BLaER1 treated with 17β-estradiol and CSF1 and Interleukin-3, amounts not matched to agents 10 nM and 100 nM (cell line): ENCODE measurements around the gene PCAT7.
"Not testable (repeated sequence)": the region's sequence is repeated elsewhere in the genome, so short reads cannot be mapped to it uniquely, and the experiment has no call there.

Source experiments
- H3K27ac ChIP-seq, 11 experiments: shearing (Covaris generic); formaldehyde crosslinking; 2 replicates each; pipeline ENCODE4 v1.8.1; 2022
- H3K27me3 ChIP-seq, 11 experiments: shearing (Covaris generic); formaldehyde crosslinking; 2 replicates each; pipeline ENCODE4 v1.8.1; 2022
- H3K36me3 ChIP-seq, 11 experiments: shearing (Covaris generic); formaldehyde crosslinking; 2 replicates each; pipeline ENCODE4 v1.8.1; 2022
- H3K4me1 ChIP-seq, 10 experiments: shearing (Covaris generic); formaldehyde crosslinking; 2 replicates each; pipeline ENCODE4 v1.8.1; 2022
- H3K4me2 ChIP-seq, 11 experiments: shearing (Covaris generic); formaldehyde crosslinking; 2 replicates each; pipeline ENCODE4 v1.8.1; 2022
- H3K4me3 ChIP-seq, 10 experiments: shearing (Covaris generic); formaldehyde crosslinking; 2 replicates each; pipeline ENCODE4 v1.8.1; 2022
- H3K9ac ChIP-seq, 11 experiments: shearing (Covaris generic); formaldehyde crosslinking; 2 replicates each; pipeline ENCODE4 v1.8.1; 2022
- H3K9me3 ChIP-seq, 11 experiments: shearing (Covaris generic); formaldehyde crosslinking; replicated peaks in 1 of 11; 2 replicates each; pipeline ENCODE4 v1.8.1; 2022
- H4K20me1 ChIP-seq, 11 experiments: shearing (Covaris generic); formaldehyde crosslinking; 2 replicates each; pipeline ENCODE4 v1.8.1; 2022
- Cebpa-rat ChIP-seq, 11 experiments: shearing (Covaris generic); IDR thresholded peaks; 2 replicates each; pipeline ENCODE4 v1.8.1; 2022

Gene PCAT7

GRCh38 chr9:94554078-94554438, 825 bp upstream of the PCAT7 start:
- Histone ChIP-seq H3K9me3 (peaks cover 0 to 8% (median 0%) of the 10 kb centered on the region in 11 experiments; a peak in 2 of 22 replicates), H3K4me2 (no peak overlapping the region), H4K20me1 (no peaks in the 10 kb centered on the region), H3K27ac (no peak overlapping the region), H3K27me3 (no peaks in the 10 kb centered on the region), H3K4me1 (peaks cover 0 to 7% (median 0%) of the 10 kb centered on the region in 10 experiments; a peak in 3 of 20 replicates), H3K36me3 (no peaks in the 10 kb centered on the region), H3K9ac (no peak overlapping the region), H3K4me3 (no peak overlapping the region)
- TF ChIP-seq Cebpa-rat (IDR thresholded peaks at IDR 0.05) = no peak

- Histone ChIP-seq H3K4me3 (no peak overlapping the region), H3K9ac (no peak overlapping the region), H3K4me2 (peak overlapping the region in 2 of 11 experiments; percentile 35 to 55; a peak in 3 of 22 replicates), H3K36me3 (no peaks in the 10 kb centered on the region), H3K4me1 (peaks cover 0 to 7% (median 0%) of the 10 kb centered on the region in 10 experiments; a peak in 3 of 20 replicates), H3K27ac (no peak overlapping the region), H4K20me1 (no peaks in the 10 kb centered on the region), H3K9me3 (no peaks in the 10 kb centered on the region), H3K27me3 (no peaks in the 10 kb centered on the region)
- TF ChIP-seq Cebpa-rat (IDR thresholded peaks at IDR 0.05) = no peak
These were observed 2.5 kb downstream of the PCAT7 start for GRCh38 chr9:94557376-94557775.

GRCh38 chr9:94560237-94560636, 5.4 kb downstream of the PCAT7 start:
- Histone ChIP-seq H3K9me3 (peaks cover 0 to 9% (median 0%) of the 10 kb centered on the region in 11 experiments; a peak in 1 of 22 replicates), H4K20me1 (no peaks in the 10 kb centered on the region), H3K4me2 (no peak overlapping the region), H3K4me3 (no peak overlapping the region), H3K27ac (no peak overlapping the region), H3K9ac (no peak overlapping the region), H3K4me1 (peaks cover 0 to 7% (median 0%) of the 10 kb centered on the region in 10 experiments; a peak in 3 of 20 replicates), H3K27me3 (no peaks in the 10 kb centered on the region), H3K36me3 (no peaks in the 10 kb centered on the region)
- TF ChIP-seq Cebpa-rat (IDR thresholded peaks at IDR 0.05) = no peak

- Histone ChIP-seq H3K9me3 (peaks cover 0 to 9% (median 0%) of the 10 kb centered on the region in 11 experiments; a peak in 2 of 22 replicates), H3K9ac (no peak overlapping the region), H3K4me1 (peaks cover 0 to 4% (median 0%) of the 10 kb centered on the region in 10 experiments; a peak in 2 of 20 replicates), H4K20me1 (no peaks in the 10 kb centered on the region), H3K36me3 (no peaks in the 10 kb centered on the region), H3K27me3 (no peaks in the 10 kb centered on the region), H3K4me3 (no peak overlapping the region), H3K27ac (no peak overlapping the region), H3K4me2 (no peak overlapping the region)
- TF ChIP-seq Cebpa-rat (IDR thresholded peaks at IDR 0.05) = no peak
These were observed 8.7 kb downstream of the PCAT7 start for GRCh38 chr9:94563548-94563947.

- not testable (repeated sequence) for H3K4me1 ChIP-seq, H3K27ac ChIP-seq, H3K9ac ChIP-seq, H3K4me2 ChIP-seq, H3K4me3 ChIP-seq, H3K27me3 ChIP-seq, H3K9me3 ChIP-seq, H3K36me3 ChIP-seq, H4K20me1 ChIP-seq
These were observed 9.4 kb downstream of the PCAT7 start for GRCh38 chr9:94564279-94564678.

- no peaks in the 10 kb centered on the region for H4K20me1 ChIP-seq
- no peak overlapping the region for H3K4me2 ChIP-seq
- no peaks in the 10 kb centered on the region for H3K36me3 ChIP-seq
- no peak overlapping the region for H3K27ac ChIP-seq
- peaks cover 0 to 9% (median 0%) of the 10 kb centered on the region in 11 experiments; a peak in 2 of 22 replicates for H3K9me3 ChIP-seq
- H3K4me3 ChIP-seq = no peak overlapping the region
- H3K4me1 ChIP-seq = peaks cover 0 to 4% (median 0%) of the 10 kb centered on the region in 10 experiments; a peak in 2 of 20 replicates
- no peak for TF ChIP-seq Cebpa-rat (IDR thresholded peaks at IDR 0.05)
- no peaks in the 10 kb centered on the region for H3K27me3 ChIP-seq
- H3K9ac ChIP-seq = no peak overlapping the region
These were observed 11.7 kb downstream of the PCAT7 start for GRCh38 chr9:94566550-94566949.

- Histone ChIP-seq H3K27me3 (no peaks in the 10 kb centered on the region), H3K4me3 (no peak overlapping the region), H4K20me1 (no peaks in the 10 kb centered on the region), H3K4me1 (peaks cover 0 to 4% (median 0%) of the 10 kb centered on the region in 10 experiments; a peak in 2 of 20 replicates), H3K36me3 (no peaks in the 10 kb centered on the region), H3K9ac (no peak overlapping the region), H3K4me2 (no peak overlapping the region), H3K9me3 (peaks cover 0 to 9% (median 0%) of the 10 kb centered on the region in 11 experiments; a peak in 2 of 22 replicates), H3K27ac (no peak overlapping the region)
- TF ChIP-seq Cebpa-rat (IDR thresholded peaks at IDR 0.05) = no peak
These were observed 12.4 kb downstream of the PCAT7 start for GRCh38 chr9:94567271-94567670.

- Histone ChIP-seq H3K27me3 (no peaks in the 10 kb centered on the region), H4K20me1 (no peaks in the 10 kb centered on the region), H3K4me1 (peaks cover 0 to 4% (median 0%) of the 10 kb centered on the region in 10 experiments; a peak in 2 of 20 replicates), H3K9ac (no peak overlapping the region), H3K9me3 (peaks cover 0 to 9% (median 0%) of the 10 kb centered on the region in 11 experiments; a peak in 2 of 22 replicates), H3K27ac (no peak overlapping the region), H3K4me3 (no peak overlapping the region), H3K4me2 (no peak overlapping the region), H3K36me3 (no peaks in the 10 kb centered on the region)
- no peak for TF ChIP-seq Cebpa-rat (IDR thresholded peaks at IDR 0.05)
These were observed 13.5 kb downstream of the PCAT7 start for GRCh38 chr9:94568250-94568889.

GRCh38 chr9:94568972-94569712, 14.3 kb downstream of the PCAT7 start:
- no peak for TF ChIP-seq Cebpa-rat (IDR thresholded peaks at IDR 0.05)
- H4K20me1 ChIP-seq = no peaks in the 10 kb centered on the region
- H3K9me3 ChIP-seq = peaks cover 0 to 7% (median 0%) of the 10 kb centered on the region in 11 experiments; a peak in 1 of 22 replicates
- H3K4me2 ChIP-seq = no peak overlapping the region
- no peaks in the 10 kb centered on the region for H3K36me3 ChIP-seq
- H3K27ac ChIP-seq = no peak overlapping the region
- H3K9ac ChIP-seq = no peak overlapping the region
- peaks cover 0 to 4% (median 0%) of the 10 kb centered on the region in 10 experiments; a peak in 2 of 20 replicates for H3K4me1 ChIP-seq
- H3K4me3 ChIP-seq = no peak overlapping the region
- H3K27me3 ChIP-seq = no peaks in the 10 kb centered on the region
